CD1c-positive myeloid dendritic cell (primary cell): ENCODE results near the gene RBM27.
"Not testable (repeated sequence)": the region's sequence is repeated elsewhere in the genome, so short reads cannot be mapped to it uniquely, and the experiment has no call there.

Source experiments
- DNase-seq: peaks from one replicate; pipeline ENCODE4 v3.0.0-alpha.2; 2016; ENCODE audit errors: extremely low spot score

RBM27 gene, protein sequence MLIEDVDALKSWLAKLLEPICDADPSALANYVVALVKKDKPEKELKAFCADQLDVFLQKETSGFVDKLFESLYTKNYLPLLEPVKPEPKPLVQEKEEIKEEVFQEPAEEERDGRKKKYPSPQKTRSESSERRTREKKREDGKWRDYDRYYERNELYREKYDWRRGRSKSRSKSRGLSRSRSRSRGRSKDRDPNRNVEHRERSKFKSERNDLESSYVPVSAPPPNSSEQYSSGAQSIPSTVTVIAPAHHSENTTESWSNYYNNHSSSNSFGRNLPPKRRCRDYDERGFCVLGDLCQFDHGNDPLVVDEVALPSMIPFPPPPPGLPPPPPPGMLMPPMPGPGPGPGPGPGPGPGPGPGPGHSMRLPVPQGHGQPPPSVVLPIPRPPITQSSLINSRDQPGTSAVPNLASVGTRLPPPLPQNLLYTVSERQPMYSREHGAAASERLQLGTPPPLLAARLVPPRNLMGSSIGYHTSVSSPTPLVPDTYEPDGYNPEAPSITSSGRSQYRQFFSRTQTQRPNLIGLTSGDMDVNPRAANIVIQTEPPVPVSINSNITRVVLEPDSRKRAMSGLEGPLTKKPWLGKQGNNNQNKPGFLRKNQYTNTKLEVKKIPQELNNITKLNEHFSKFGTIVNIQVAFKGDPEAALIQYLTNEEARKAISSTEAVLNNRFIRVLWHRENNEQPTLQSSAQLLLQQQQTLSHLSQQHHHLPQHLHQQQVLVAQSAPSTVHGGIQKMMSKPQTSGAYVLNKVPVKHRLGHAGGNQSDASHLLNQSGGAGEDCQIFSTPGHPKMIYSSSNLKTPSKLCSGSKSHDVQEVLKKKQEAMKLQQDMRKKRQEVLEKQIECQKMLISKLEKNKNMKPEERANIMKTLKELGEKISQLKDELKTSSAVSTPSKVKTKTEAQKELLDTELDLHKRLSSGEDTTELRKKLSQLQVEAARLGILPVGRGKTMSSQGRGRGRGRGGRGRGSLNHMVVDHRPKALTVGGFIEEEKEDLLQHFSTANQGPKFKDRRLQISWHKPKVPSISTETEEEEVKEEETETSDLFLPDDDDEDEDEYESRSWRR

DNA sequence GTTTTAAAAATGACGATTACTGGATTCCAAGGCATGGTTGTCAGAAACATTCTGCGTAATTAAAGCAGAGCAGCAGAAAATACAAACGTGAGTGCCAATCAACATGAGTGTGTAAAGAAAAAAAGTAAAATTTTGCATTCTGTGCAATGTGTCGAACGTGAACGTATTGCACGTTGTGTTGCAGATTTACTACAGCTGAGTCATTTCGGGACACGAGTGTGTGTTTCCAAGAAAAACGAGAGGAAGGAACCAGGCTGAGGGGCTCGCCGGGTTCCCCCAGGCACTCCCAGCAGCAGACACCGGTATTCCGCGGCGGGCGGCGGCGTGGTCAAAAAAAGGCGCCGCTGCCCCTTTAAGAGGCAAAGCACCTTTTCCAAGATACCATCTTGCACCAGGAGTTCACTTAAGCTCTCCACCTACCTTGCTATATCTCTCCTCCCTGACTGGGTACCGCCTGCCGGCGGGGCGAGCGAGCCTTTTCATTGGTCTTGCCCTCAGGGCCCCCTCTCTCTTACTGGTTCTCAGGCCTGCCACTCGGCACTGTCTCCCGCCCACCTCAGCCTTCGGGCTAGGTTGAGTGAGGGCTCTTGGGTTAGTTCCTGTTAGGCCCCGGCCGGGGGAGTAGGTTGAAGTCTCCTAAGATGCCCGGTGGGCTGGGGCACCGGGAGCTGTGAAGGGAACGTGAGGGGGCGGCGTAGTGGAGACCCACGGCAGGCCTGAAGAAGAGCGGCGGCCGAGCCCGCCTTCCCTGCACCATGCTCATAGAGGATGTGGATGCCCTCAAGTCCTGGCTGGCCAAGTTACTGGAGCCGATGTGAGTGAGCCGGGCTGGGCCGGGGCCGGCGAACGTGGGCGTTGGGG lies at the start of gene RBM27:
Gene RBM27 (plus strand): TSS at position 595 of the 861 bp plus-strand sequence. CDS start 161 bp downstream, at position 756.
- peak; percentile 98 for DNase-seq

DNA sequence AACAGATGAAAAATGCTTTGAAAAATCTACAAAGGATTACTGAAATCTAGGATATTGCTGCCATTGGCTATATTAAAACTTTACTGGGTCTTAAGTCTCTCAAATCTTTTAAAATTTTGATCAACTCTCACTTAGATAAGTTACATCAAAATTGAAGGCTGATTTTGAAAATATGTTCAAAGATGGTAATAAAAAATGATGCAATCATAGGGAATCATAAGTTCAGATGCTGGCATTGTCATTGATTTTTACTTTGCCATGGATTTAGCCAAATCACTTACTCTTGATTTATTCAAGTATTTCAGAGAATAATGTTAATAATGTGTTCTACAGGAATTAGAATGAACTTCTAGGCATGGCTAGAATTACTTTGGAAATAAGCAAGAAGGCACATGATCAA lies 45.1 kb upstream of the RBM27 start:
- no peak for DNase-seq

DNA sequence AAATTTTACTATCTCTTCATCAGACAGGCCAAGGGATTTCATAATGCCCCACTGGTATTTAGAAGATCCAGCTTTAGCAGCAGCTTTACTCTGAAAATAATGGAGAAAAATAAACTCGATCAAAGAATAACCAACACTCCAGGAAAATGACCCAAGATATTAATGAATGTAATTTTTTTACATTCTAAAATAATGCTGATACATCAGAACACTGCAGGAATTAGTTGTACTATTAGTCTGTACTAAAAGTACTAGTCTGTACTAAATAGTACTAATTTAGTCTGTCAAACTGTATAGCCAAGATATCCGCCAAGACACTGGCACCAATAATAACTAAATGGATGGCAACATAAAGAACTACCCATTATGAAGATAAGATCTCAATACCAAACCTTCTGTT lies 39.0 kb upstream of the RBM27 start:
- no peak for DNase-seq

DNA sequence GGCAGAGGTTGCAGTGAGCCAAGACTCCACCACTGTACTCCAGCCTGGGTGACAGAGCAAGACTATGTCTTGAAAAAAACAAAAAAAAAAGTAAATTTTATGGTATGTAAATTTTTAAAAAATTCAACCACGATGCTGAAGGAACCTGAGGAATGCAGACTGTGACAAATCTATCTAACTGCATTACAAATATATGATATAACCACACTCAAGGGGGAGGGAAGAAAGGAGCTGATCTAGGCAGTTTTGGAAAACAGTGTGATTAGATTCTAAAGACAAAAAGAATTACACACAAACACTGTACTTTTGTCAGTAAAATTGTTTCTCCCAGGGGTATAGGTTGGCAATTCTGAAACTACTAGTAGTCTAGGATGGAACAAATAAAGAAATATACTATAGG lies 37.9 kb upstream of the RBM27 start:
- no peak for DNase-seq

DNA sequence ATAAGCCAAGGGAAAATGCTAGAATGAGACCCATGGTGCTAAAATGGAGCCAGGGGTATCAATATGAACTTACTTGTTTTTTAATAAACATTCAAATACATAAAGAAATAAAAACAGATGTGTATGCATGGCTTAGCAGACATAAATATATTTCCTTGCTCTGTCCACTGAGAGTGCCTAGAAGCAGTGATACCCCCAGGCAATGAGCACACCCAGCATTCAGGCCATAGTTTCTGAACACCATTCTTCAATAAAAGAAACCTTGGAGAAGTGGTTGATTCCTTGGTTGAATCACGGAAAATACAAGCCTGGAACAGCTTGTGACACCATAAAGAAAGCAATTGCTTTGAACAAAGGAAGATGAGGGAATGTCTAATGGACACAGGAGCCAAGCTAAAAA lies 37.5 kb upstream of the RBM27 start:
- DNase-seq: no peak

DNA sequence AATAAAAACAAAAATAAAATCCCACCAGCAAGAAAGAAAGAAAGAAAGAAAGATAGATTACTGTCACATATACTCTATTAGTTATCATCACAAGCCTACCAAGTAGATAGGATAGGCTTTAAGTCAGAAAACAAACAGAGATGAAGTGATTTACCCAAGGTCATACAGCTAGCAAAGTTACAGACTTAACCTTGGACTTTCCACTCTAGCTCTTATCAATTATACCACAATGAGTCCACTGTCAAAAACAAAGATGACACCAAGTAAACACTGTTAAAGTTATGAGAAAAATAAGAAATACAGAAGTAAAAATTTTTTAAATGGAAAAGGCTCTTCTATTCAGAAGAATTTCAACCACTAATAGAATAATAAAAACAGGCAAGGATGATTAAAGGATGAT lies 34.3 kb upstream of the RBM27 start:
- no peak for DNase-seq

DNA sequence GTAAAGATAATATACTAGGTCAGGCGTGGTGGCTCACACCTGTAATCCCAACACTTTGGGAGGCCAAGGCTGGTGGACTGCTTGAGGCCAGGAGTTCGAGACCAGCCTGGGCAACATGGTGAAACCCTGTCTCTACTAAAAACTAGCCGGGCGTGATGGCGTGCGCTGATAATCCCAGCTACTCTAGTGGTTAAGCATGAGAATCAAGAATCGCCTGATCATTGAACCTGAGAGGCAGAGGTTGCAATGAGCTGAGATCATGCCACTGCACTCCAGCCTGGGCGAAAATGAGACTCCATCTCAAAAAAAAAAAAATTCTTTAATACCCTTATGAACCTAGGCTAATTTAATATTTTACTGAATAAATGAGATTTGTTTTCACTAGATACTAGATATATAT lies 30.4 kb upstream of the RBM27 start:
- not testable (repeated sequence) for DNase-seq

DNA sequence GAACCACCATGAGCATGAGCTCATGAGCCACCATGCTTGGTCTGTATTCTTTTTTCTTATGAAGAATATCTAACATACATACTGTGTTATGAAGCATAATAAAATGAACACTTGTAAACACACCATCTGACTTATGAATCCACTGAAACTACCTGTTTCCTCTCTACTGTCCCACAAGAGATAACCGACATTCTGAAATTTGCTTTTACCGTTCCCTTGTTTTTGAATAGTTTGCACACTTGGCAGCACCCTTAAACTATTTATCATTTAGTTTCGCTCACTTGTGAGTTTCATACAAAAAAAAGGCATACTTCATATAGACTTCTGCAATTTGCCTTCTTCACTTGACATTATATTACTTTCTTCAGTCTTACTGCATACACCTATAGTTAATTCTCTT lies 29.8 kb upstream of the RBM27 start:
- no peak for DNase-seq

DNA sequence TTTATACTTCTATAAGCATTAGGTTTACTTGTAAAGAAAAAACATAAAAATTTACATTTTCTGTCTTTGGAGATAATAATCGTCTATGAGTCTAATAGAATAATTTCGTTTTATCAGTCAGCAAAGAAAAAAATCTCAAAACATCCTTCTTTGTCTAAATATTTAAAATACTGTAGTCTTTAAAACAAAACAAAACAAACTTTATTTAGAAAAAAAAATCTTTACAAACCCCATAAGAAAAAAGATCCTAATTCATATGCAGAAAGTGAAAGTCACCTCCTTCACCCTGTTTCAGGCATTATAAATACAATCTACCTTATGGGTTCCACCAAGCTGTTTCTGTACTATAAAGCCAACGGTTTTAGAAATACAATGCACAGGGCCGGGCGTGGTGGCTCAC lies 26.6 kb upstream of the RBM27 start:
- no peak for DNase-seq

DNA sequence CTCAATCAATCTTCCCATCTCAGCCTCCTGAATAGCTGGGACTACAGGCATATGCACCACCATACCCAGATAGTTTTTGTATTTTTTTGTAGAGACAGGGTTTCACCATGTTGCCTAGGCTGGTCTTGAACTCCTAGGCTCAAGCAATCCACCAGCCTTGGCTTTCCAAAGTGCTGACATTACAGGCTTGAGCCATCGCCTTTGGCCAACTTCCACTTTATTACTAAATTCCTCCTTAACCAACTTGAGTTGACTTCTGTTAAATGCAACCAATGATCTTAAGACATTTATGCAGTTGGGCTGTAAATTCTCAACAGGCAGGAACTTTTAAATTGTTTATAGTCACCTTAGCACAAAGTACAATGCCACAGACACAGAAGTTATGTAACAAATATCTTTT lies 23.7 kb upstream of the RBM27 start:
- no peak for DNase-seq

DNA sequence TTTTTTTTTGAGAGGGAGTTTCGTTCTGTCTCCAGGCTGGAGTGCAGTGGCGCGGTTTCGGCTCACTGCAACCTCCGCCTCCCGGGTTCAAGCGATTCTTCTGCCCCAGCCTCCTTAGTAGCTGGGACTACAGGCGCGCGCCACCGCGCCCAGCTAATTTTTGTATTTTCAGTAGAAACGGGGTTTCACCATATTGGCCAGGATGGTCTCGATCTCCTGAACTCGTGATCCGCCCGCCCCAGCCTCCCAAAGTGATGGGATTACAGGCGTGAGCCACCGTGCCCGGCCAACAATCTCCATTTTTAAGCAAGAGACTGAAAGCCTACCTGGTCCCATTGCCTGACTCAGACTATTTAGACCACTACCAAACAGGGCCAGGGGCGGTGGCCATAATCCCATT lies 20.0 kb upstream of the RBM27 start:
- not testable (repeated sequence) for DNase-seq

DNA sequence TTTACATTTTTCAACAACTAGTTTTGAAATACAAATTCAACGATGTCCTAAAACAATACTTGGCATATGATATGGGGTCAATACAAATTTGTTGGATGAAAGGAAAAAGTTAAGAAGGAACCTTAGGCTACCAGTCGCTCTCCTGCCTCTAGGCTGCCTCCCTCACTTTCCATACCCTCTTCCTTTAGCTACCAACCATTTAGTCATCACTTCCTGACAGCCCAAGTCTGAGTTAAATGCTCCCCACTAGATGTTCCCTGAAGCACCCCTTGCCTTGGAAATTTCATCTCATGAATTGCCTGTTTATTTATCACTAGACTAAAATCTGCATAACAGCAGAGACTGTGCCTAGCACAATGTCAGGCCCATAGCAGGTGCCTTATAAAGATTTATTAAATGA lies 18.2 kb upstream of the RBM27 start:
- DNase-seq: no peak

DNA sequence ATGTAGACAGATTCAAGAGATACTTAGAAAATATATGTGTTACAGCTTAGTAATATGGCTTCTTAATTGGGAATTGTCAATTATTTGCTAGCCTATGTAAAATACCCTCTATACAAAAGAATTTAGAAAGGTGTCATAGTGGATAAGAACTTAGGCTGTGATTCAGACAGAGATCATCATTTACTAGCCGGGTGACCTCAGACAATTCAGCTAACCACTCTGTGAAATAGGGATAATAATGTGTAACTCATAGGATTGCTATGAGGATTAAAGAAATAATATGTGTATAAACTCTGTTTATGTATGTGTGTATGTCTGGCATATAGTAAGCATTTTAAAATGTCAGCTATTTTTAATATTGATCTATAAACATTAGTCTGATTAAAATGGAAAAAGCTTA lies 15.0 kb upstream of the RBM27 start:
- DNase-seq: no peak

DNA sequence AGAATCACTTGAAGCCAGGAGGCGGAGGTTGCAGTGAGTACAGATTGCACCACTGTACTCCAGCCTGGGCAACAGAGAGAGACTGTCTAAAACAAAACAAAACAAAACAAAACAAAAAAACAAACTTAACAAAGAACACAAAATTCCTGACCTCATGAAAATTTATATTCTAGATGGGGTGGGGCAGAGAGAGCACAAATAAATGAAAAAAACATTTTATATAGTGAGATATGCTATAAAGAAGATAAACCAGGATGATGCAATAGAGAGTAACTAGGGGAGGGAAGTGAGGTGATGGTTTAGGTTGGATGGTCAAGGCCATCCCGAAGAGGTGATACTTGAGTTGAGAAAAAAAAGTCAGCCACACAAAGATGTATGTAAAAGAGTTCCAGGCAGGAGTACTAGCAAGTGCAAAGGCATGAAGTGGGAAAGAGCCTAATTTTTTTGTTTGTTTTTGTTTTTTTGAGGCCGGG lies 10.8 kb upstream of the RBM27 start:
- no peak for DNase-seq

DNA sequence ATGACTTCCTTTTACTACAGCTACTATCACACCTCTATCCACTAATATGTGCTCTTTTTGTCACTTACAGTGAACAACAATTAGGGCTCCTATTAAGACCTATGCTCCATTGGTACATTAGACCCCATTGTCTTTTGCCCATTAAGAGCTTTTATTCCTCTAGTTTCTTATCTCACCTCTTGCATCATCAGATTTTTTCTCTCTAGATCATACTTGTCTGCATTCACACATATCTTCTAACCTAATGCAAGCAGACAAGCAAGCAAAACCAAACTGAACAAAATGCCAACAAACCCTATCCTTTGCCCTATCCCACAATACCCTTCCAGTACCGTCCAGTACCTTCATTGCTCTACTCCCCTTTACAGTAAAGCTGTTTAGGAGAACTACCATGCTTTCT lies 10.1 kb upstream of the RBM27 start:
- DNase-seq: no peak

DNA sequence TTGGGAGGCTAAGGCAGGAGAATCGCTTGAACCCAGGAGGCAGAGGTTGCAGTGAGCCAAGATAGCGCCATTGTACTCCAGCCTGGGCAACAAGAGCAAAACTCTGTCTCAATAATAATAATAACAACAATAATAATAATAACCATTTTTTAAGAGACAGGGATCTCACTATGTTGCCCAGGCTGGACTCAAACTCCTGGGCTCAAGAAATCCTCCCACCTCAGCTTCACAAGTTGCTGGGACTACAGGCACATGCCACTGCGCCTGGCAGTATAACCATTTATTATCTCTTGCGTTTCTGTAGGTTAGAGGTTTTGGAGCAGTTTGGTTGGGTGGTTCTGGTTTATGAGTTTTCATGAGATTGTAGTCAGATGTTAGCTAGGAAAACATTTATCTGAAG lies 8.4 kb upstream of the RBM27 start:
- not testable (repeated sequence) for DNase-seq

DNA sequence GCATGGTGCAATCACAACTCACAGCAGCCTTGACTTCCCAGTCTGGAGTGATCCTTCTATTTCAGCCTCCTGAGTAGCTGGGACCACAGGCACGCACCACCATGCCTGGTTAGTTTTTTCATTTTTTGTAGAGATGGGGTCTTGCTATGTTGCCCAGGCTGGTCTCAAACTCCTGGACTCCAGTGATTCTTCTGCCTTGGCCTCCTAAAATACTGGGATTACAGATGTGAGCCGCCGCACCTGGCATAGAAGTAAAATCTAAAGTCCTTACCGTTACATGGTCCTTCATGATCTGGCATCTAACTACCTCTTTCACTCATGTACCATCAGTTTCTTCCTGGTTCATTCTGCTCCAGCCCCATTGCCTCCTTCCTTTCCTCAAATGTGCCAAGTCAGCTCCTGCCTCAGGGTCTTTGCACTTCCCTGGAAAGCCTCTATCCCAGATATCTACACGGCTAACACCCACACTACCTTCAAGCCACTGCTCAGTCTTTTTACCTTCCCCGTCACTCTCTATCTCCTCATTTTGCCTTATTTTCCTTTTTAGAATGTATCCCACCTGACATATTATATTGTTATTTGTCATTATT lies 6.9 kb upstream of the RBM27 start:
- DNase-seq: no peak

DNA sequence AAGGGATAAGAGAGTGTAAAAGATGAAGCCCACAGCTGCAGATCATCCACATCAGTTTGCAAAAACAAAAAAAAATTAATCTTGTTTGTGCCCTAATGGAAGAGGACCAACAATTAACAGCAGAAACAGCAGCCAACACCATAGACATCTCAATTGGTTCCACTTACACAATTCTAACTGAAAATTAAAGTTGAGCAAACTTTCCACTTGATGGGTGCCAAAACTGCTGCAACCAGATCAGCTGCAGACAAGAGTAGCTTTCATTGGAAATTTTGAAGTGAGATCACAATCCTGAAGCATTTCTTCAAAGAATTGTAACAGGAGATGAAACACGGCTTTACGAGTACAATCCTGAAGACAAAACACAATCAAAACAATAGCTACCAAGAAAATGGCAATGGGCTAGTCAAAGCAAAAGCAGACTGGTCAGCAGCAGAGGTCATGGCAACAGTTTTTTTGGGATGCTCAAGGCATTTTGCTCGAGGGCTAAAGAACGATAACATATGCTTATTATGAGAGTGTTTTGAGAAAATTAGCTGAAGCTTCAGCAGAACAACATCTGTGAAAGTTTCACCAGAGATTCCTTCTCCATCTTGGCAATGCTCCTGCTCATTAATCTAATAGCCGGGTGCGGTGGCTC lies 4.1 kb upstream of the RBM27 start:
- no peak for DNase-seq

DNA sequence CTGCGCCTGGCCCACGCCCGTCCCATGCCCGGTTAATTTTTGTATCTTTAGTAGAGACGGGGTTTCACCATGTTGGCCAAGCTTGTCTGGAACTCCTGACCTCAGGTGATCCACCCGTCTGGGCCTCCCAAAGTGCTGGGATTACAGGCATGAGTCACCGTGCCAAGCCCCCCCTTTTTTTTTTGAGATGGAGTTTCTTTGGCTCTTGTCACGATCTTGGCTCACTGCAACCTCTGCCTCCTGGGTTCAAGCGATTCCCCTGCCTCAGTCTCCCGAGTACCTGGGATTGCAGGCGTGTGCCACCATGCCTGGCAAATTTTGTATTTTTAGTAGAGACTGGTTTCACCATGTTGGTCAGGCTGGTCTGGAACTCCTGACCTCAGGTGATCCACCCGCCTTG lies 1.6 kb upstream of the RBM27 start:
- DNase-seq: not testable (repeated sequence)

DNA sequence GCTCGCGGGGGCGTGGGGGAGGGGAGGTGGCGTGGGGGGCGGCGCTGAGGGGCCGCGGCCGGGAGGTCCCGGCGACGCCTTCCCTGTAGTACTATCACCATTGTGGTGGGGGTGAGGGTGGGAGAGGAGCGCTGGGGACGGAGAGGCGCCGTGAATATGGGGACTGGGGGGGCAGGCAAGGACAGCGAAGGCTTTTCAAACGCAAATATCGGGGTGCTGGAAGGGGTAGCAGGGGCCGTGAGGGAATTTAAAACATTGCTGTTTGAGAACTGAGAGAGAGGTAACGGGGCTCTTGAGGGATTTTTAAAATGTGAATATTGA lies 427 bp downstream of the RBM27 start:
- no peak for DNase-seq
